Myocyte (in vitro differentiated cells): Measurements from ENCODE around the gene ERRFI1. TPM values are rescaled to one million over a fixed set of nuclear protein-coding genes. Genes with fewer than 3 reads are reported as not detected.

ENCODE experiments used
- DNase-seq: peaks from one replicate; pipeline ENCODE4 v3.0.0-alpha.2; 2012; ENCODE audit warnings: low read depth
- total RNA-seq: library from RNA; depleted of rRNA; stranded (reverse); fragments of >200 nt; gene quantifications from 2 replicates; pipeline ENCODE4 v1.2.3, GENCODE V29; 2014

The ERRFI1 gene
- total RNA-seq, 1 donor from 2014 or later: 194 TPM

GRCh38 chr1:8020032-8020431 lies 6.1 kb downstream of the ERRFI1 start:
- DNase-seq: peak; percentile 59

GRCh38 chr1:8019229-8019620 lies 6.9 kb downstream of the ERRFI1 start:
- DNase-seq: peak; percentile 16

DNA sequence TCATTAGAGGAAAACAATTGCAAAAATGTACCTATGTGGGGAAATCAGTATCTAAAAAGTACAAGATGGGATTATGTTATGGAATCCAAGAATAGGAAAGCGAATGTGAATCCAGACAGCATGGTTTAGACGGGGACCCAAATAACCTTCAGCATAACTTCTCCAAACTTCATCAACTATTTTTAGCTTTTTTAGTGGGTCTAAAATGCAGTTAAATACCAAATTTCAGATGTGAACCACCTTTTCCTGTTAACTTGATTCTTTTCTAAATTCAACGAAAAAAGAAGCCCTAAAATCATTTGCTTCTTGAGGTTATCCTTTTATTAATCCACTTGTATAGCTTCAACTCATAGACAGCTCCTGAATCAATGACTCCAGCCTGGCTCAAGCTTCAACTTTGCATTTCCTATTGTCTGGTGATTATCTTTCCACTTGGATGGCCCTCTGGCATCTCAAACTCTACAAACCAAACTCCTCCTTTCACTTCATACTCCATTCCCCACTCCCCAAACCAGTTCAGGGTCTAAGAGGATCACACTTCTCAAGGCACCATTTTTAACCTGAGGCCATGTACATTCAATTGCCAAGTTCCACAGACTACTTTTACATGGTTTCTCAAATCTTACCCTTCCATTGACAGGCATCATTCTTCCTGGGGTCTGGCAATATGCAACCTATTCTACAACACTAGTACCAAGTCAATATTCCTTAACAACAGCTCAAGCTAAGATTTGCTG lies 7.4 kb downstream of the ERRFI1 start:
- peak; percentile 19 for DNase-seq

- peak; percentile 20 for DNase-seq
Observed at GRCh38 chr1:8017495-8018197, 8.5 kb downstream of the ERRFI1 start.

GRCh38 chr1:8016895-8017241 lies 9.2 kb downstream of the ERRFI1 start:
- DNase-seq: no peak

DNA sequence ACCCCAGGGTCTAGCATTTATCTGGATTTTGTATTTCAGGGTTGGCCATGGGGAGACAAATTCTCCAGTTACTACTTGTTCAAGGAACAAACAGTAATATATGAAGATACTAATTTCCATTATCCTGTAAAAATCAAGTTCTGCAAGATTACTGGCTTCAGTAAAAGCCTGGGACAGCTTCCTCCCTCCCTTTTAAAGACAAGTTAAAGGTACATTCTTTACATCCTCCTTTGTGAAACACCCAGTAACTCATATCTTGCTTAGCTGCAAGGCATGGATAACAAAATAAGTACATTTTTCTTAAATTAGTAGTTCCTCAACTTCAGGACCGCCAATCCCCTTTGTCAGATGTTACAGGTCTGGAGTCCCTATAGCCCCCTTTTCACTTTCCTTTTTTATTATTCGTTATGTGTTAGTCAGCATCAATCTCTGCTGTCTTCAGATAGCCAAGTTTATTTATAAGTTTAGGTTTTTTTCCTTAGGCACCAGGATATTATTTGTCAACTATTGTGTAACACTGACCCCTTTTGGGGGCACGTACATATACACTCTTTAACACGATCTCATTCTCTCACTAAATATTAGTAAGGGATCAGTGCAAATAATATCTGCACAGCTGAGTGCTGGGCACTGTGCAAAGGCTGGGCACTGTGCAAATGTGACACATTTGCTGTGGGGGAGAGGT lies 9.8 kb downstream of the ERRFI1 start:
- DNase-seq: peak; percentile 16

- peak; percentile 22 for DNase-seq
Observed at GRCh38 chr1:8015809-8016165, 10.3 kb downstream of the ERRFI1 start.

GRCh38 chr1:8015036-8015808 lies 10.9 kb downstream of the ERRFI1 start:
- DNase-seq: peak; percentile 87

- DNase-seq: no peak
Observed at GRCh38 chr1:8014381-8014988, 11.6 kb downstream of the ERRFI1 start.

- DNase-seq: peak; percentile 27
Observed at GRCh38 chr1:8013800-8014199, 12.3 kb downstream of the ERRFI1 start.

DNA sequence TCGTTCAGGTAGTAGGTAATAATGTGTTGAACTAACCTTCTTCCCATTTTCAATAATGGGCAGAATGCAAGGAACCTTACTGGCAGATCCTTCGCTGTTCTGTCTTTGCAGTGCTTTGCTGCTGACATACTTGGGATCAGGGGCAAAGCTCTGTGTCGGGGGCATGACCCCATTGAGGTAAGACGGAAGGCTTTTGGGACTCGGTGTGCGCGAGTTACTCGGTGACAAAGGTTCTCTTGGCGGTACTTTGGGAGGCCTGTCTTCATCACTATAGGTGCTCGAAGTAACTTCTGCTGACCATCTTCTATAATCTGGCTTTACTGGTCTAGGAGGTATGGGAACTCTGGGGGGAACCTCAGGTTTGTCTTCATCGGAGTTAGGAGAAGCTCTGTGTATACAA lies 12.7 kb downstream of the ERRFI1 start:
- no peak for DNase-seq

DNA sequence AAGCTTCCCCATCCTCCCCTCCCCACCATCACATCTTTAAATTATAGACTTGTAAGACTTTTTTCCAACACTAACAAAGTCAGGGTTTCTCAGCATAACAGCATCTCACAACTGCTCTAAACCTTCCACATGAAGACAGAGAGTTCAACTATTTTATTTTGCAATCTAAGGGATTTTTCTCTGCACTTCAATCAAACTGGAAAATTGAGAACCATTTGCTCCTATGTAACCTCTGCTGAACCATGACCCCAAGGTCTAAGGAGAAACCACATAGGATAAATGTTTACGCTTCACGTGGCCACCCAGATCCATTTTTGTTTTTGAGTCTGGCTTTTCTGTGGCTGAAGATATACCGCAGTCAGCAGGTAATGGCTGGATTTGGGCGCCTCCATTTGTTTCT lies 13.2 kb downstream of the ERRFI1 start:
- DNase-seq: no peak

- peak; percentile 17 for DNase-seq
Observed at GRCh38 chr1:8011923-8012858, 13.9 kb downstream of the ERRFI1 start.

DNA sequence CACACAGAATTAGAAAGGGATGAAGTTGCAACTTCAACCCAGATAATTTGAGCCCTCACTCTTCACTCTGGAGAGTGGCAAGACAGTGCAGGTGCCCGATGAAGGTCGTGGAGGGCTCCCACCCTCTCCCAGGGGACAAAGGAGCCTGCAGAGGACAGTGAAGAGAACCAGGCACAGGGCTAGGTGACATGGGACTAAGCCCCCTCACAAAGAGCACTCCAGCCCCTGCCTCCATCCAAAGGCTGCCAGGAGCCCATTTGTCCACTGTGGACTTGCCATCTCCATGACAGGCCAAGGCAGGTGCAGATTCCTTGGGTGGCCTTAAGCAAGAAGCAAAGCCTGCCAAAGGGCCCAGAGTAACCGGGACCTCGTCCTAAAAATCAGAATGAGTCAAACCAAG lies 15.1 kb downstream of the ERRFI1 start:
- DNase-seq: peak; percentile 90

- no peak for DNase-seq
Observed at GRCh38 chr1:8010080-8010664, 15.9 kb downstream of the ERRFI1 start.

DNA sequence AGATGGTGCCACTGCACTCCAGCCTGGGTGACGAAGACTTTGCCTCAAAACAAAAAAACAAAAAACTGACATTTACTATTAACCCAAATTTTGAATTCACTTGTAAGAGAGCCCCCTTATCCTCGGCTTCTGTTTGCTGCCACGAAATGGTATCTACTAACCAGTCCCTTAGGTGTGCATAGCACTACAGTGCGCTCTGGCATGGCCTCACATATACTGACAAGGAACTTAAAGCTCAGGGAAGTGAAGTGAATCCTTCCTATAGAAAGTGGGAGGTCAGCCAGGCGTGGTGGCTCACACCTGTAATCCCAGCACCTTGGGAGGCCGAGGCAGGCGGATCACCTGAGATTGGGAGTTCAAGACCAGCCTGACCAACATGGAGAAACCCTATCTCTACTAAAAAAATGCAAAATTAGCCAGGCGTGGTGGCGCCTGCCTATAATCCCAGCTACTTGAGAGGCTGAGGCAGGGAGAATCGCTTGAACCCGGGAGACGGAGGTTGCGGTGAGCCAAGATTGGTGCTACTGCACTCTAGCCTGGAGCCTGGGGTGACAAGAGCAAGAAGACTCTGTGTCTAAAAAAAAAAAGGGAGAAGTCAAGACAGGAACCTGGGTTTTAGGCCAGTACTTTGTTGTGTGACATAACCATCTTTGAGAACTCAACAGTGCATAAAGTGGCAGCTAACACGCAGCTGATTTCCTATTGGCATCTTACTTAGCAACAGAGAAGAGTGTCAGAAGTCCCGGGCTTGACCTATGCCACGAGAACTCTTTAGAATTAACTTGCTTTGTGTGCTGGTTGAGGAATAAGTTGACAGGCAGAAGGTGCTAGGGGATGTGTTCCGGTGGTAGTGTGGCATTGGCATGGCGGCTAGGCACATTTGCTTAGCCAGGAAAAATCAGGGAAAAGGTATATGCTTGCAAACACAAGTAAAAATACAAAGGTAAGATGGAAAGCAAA lies 16.8 kb downstream of the ERRFI1 start:
- no peak for DNase-seq

DNA sequence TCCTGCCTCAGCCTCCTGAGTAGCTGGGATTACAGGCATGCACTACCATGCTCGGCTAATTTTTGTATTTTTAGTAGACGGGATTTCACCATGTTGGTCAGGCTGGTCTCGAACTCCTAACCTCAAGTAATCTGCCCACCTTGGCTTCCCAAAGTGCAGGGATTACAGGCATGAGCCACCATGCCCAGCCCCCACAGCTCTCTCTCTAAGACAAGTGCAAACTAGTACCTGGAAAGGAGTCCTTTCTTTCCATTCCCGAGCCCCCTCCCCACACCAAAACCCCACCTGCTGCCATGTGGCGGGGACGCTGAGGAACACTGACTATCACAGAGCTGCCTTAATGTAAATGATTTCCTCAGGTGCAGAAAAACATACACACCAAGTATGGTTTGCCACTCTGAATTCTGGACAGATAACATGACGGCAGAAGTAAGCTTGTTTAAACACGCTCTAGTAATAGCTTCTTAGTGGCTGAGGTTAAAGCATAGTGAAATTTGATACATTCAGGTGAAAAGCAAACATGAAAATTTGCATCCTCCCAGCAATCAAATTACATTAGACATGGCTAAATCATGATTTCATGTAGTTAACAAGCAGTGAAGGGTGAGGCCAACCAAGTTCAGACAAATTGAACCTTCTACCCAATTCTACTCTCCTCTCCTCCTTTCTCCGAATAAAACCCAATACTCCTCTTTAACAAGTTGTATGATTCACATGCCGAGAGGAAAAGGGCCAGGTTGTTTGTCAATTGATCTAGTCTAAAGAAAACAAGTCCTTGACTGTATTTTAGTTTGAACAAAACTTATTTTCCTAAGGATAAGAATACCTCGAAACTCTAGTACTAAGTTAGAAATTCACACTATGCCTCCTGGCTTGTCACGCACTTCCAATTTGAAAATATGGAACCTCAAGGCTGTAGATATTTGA lies 19.8 kb downstream of the ERRFI1 start:
- no peak for DNase-seq
